ENCODE data around the gene DOK3. TPM values are rescaled to one million over a fixed set of nuclear protein-coding genes. Genes with fewer than 3 reads are reported as not detected.

The DOK3 gene
- polyA plus RNA-seq, 1 experiment = 0.50 TPM

DNA sequence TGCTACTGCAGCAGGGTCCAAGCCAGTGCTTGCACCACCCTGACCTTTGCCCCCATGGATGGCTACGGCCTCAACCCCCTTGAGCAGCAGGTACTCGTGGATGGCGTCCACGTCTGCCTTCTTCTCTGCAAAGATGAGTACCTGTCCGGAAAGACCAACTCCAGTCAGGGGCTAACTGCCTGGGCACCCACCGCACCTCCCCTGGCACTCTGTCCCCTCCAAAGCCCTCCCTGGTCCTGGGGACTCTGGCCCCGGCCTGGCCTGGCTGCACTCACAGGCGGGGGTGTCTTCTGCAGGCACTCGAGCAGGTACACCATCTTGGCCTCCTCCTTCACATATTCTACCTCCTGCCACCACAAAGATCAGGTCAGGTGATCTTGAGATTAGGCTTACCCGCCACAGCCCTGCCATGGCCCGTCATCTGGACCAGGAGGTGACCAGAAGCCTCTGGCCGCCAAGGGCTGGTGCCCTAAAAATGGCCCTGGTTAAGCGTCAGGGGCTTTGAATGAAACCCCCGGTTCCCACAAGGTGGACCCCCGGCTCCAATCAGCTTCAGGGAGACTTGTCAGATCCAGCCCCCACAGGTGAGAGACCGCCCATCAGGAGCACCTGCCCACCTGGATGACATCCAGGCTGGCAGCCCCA lies 3.2 kb upstream of the DOK3 start:
- POLR2A ChIA-PET = no interaction called here
- Histone ChIP-seq H3K27ac (ENCODE audit: low read depth, low read length) (no peak overlapping the region), H3K9me3 (ENCODE audit: control insufficient read depth, insufficient read depth, low read length) (no peaks in the 10 kb centered on the region), H3K4me3 (ENCODE audit: low read depth, low read length) (no peak overlapping the region), H3K27me3 (ENCODE audit: control insufficient read depth, insufficient read depth, low read length) (no peaks in the 10 kb centered on the region)
- no peak for TF ChIP-seq CTCF (IDR thresholded peaks at IDR 0.05; ENCODE audit: low read depth, low read length)
- DNase-seq (ENCODE audit: low read depth, low spot score) = no peak
- CTCF ChIA-PET = interaction anchor here (5.2 kb wide), 1 partner anchor 11 kb away, joined by 40 read pairs; no protein-coding TSS in a partner anchor

DNA sequence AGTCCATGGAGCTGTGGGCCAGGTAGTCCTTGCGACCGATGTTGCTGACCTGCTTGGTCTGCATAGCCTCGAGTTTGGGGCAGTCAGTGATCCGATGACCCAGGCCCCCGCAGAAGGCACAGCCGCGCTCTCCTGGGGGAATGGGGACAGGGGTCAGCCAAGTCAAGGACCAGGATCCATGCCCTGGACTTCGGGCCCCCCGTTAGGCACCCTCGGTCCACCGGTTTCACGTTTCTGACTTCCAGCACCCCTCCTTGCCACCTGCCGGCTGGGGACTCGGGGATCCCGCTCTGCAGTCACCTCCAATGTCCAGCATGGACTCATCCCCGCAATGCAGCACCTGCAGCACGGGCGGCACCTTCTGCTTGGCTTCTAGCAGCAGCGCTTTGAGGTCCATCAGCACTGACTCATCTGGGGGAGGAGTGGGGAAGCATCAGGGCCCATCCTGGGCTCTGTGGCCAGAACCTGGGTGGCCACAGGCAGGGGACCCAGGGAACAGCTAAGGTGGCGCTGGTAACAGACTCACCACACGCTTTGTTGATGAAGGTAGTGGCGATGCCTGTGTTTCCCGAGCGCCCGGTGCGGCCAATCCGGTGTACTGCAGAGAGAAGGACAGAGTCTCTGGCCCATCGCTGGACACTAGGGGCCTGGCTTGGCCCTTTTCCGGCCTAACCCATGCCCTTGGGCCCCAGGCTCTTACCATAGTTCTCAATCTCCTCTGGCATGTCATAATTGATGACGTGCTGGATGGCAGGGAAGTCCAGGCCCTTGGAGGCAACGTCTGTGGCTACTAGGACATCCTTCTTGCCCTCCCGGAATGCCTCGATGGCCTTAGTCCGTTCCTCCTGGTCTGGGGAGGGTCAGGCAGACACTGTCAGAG lies 2.4 kb upstream of the DOK3 start:
- Histone ChIP-seq H3K9me3 (ENCODE audit: control insufficient read depth, insufficient read depth, low read length) (no peaks in the 10 kb centered on the region), H3K4me3 (ENCODE audit: low read depth, low read length) (no peak overlapping the region), H3K27ac (ENCODE audit: low read depth, low read length) (no peak overlapping the region), H3K27me3 (ENCODE audit: control insufficient read depth, insufficient read depth, low read length) (no peaks in the 10 kb centered on the region)
- DNase-seq (ENCODE audit: low read depth, low spot score) = no peak
- CTCF ChIA-PET = interaction anchor here (2.1 kb wide), 1 partner anchor 11 kb away, joined by 6 read pairs; no protein-coding TSS in a partner anchor
- POLR2A ChIA-PET = no interaction called here
- TF ChIP-seq CTCF (IDR thresholded peaks at IDR 0.05; ENCODE audit: low read depth, low read length) = no peak

- Histone ChIP-seq H3K4me3 (ENCODE audit: low read depth, low read length) (no peak overlapping the region), H3K9me3 (ENCODE audit: control insufficient read depth, insufficient read depth, low read length) (no peaks in the 10 kb centered on the region), H3K27me3 (ENCODE audit: control insufficient read depth, insufficient read depth, low read length) (no peaks in the 10 kb centered on the region), H3K27ac (ENCODE audit: low read depth, low read length) (no peak overlapping the region)
- POLR2A ChIA-PET = no interaction called here
- CTCF ChIA-PET = interaction anchor here (2.1 kb wide), 1 partner anchor 10 kb away, joined by 6 read pairs; no protein-coding TSS in a partner anchor
- DNase-seq (ENCODE audit: low read depth, low spot score) = no peak
- no peak for TF ChIP-seq CTCF (IDR thresholded peaks at IDR 0.05; ENCODE audit: low read depth, low read length)
Observed at GRCh38 chr5:177511181-177511580, 1.6 kb upstream of the DOK3 start.

- DNase-seq (ENCODE audit: low read depth, low spot score) = no peak
- no peak overlapping the region for H3K4me3 ChIP-seq (ENCODE audit: low read depth, low read length)
- no peak overlapping the region for H3K27ac ChIP-seq (ENCODE audit: low read depth, low read length)
- CTCF ChIA-PET = interaction anchor here (2.1 kb wide), 1 partner anchor 10 kb away, joined by 6 read pairs; no protein-coding TSS in a partner anchor
- TF ChIP-seq CTCF (IDR thresholded peaks at IDR 0.05; ENCODE audit: low read depth, low read length) = no peak
- no peaks in the 10 kb centered on the region for H3K9me3 ChIP-seq (ENCODE audit: control insufficient read depth, insufficient read depth, low read length)
- POLR2A ChIA-PET = no interaction called here
- no peaks in the 10 kb centered on the region for H3K27me3 ChIP-seq (ENCODE audit: control insufficient read depth, insufficient read depth, low read length)
Observed at GRCh38 chr5:177510567-177511053, 984 bp upstream of the DOK3 start.

Measured in AG04450 (cell line).